SU-DHL-6 (cell line): ENCODE data around the gene ABCC4.

ENCODE experiments used
- EZH2phosphoT487 ChIP-seq: fragments of 200-600 bp; sonication (generic), shearing (Covaris generic); conservative IDR thresholded peaks from 2 replicates; pipeline ENCODE4 v1.6.1; 2018; ENCODE audit warnings: mild to moderate bottlenecking, antibody characterized with exemption, low read length, moderate library complexity, mixed read lengths
- TF ChIP-seq, protein P1 (sequence below): fragments of 200-600 bp; sonication (generic); IDR thresholded peaks from one replicate; pipeline ENCODE4 v1.5.1; 2017; ENCODE audit warnings: antibody characterized with exemption, mild to moderate bottlenecking, low read length, moderate library complexity; ENCODE audit not compliant: insufficient read depth, poor library complexity, severe bottlenecking

DNA sequence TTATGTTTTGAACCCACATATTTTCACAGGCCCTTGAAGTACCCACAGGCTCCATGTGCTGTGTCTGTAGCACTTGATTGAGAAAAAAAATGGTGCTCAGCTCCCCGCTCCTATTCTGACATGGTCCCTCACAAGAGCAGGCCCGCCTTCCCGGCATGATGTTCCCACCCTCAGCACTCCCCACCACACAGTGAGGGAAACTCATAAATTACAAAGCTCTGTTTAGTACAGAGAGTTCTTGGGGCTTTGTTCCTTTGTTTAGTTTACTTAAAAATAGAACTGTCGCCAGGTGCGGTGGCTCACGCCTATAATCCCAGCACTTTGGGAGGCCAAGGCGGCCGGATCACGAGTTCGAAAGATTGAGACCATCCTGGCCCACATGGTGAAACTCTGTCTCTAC, 25.9 kb upstream of the ABCC4 start:
- TF ChIP-seq, protein P1, sequence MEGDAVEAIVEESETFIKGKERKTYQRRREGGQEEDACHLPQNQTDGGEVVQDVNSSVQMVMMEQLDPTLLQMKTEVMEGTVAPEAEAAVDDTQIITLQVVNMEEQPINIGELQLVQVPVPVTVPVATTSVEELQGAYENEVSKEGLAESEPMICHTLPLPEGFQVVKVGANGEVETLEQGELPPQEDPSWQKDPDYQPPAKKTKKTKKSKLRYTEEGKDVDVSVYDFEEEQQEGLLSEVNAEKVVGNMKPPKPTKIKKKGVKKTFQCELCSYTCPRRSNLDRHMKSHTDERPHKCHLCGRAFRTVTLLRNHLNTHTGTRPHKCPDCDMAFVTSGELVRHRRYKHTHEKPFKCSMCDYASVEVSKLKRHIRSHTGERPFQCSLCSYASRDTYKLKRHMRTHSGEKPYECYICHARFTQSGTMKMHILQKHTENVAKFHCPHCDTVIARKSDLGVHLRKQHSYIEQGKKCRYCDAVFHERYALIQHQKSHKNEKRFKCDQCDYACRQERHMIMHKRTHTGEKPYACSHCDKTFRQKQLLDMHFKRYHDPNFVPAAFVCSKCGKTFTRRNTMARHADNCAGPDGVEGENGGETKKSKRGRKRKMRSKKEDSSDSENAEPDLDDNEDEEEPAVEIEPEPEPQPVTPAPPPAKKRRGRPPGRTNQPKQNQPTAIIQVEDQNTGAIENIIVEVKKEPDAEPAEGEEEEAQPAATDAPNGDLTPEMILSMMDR: no peak
- TF ChIP-seq EZH2phosphoT487: no peak
